GM21360 (cell line): ENCODE results near the gene TEX19.

Experiments used
- ATAC-seq: cut with Tn5 transposase; IDR thresholded peaks from one replicate; pipeline ENCODE4 v1.9.1; 2021; ENCODE audit warnings: mild to moderate bottlenecking, moderate library complexity; ENCODE audit not compliant: unreplicated experiment

The TEX19 gene

GRCh38 chr17:82358465-82359350 lies at the start of gene TEX19:
Gene TEX19, plus strand, starts transcription at chr17:82359247. Its CDS starts 2,904 bp downstream, at chr17:82362151.
- no peak for ATAC-seq

DNA sequence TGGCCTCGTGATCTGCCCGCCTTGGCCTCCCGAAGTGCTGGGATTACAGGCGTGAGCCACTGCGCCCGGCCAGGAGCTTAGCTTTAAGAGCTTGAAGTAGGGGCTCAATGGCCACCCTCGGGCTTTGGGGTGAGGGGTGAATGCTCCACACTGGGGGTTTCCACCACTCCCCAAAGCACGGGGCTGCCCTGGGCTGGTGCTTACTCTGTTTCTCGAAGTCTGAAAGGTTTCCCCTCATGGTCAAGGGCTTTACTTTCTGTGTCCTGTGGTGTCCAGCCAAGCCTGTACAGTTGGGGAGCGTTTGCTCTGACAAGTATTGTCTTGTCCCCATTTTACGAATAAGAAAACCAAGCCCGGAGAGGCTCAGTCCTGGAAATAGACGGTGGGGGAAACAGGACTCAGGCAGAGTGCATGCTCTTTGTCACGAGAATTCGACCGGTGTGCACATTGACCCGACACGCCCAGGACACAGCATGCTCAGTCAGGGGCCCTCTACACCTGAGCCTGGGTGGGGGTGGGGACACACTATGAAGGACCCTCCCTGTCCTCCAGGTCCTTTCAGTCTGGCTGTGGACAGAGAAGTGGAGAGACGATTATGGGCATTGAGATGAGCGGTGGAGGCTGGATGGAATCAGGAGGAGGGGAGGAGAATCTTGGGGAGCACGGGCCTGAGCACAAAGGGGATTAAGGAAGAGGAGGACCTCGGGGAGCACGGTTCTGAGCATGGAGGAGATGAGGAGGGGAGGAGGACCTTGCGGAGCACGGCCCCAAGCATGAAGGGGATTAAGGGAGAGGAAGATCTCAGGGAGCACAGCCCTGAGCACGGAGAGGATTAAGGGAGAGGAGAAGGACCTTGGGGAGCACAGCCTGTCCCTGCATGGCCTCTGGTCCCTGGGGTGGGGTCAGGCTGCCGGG lies 49.1 kb upstream of the TEX19 start:
- ATAC-seq: no peak

DNA sequence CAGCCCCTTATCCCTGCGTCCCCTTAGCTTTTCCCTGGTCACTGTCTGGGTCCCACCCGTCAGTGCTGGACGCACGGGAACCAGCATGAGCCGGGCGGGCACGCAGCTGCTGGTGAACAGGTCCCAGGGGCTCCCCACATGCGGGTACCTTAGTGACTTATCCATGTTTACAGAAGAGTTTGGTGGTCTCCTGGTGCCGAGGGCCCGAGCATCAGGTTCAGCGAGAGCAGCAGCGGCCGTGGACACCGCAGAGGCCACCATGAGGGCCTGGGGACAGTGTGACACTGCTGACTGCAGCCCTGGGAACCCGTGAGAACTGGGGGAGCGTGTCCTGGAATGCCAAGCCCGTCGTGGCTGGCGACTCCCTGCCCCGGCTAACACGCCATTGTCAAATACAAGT lies 48.2 kb upstream of the TEX19 start:
- no peak for ATAC-seq

- ATAC-seq: no peak
Measured at GRCh38 chr17:82311971-82312370, 47.1 kb upstream of the TEX19 start.

DNA sequence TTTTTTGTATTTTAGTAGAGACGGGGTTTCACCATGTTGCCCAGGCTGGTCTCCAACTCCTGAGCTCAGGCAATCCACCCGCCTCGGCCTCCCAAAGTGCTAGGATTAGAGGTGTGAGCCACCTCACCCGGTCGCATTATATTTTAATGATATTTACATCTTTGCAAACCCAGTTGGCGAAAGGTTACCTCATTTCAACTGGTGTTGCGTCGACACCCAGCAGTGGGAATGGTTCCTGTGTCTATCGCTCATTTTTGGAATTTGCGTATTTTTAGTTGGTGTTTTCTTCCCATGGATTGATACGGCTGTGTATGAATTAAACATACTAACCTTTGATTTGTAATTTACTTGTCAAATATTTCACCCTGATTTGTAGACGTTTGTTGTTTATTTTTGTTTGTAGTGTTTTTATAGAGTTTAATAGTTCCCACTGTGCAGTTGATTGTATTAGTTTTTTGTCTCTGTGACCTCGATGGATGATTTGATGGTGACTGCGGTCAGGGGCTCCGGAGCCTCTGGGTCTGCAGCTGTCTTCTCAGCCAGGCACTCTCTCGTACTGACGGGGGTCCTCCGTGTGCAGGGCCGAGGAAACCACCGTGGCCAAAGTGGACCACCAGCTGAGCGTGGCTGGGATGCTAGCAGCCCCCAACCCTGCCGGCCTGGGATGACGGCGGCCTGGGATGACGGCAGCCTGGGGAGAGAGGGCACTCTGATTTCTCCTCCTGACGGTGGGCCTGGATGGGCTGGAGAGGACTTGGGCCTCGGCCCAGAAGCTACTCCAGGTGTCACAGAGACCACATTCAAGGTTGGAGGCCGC lies 45.6 kb upstream of the TEX19 start:
- ATAC-seq: no peak

GRCh38 chr17:82314012-82314726 lies 44.9 kb upstream of the TEX19 start:
- no peak for ATAC-seq

DNA sequence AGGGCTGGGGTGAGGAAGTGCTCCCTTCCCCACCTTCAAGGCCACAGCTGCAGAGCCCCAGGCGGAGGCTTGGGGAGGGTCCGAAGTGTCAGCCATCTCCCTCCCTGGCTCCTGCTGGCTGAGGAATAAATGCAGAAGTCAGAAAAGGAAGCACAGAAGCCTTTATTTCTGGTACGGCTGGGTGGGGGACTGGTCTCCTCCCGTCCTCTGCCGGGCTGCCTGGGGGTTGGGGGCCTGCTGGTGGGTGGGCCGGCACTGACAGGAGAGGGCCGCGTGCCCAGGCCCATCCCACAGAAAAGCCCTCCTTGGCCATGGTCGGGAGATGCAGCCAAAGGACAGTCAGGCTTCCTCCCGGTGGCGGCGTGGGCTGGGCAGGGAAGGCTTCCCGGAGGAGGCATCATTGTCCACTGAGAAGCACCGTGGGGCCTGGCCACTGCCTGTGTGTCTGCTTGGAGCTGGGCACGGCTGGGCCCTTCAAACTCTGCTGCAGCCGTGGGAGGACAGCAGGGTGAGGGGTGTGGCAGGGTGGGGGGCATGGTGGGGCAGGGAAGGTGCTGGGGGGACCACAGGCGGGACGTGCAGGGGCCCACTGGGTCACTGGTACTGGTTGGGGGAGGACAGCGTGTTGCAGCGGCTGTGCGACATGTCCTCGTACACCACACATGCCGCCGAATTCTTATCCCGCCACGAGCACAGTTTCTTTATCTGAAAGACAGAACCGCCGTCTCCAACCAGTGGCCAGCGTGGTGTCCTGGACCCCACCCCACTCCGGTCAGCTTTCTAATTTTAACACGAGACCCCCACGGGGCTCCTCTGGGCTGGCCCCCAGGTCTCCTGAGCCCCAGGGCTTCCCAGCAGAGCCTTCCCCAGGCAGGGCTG lies 44.1 kb upstream of the TEX19 start:
- no peak for ATAC-seq

DNA sequence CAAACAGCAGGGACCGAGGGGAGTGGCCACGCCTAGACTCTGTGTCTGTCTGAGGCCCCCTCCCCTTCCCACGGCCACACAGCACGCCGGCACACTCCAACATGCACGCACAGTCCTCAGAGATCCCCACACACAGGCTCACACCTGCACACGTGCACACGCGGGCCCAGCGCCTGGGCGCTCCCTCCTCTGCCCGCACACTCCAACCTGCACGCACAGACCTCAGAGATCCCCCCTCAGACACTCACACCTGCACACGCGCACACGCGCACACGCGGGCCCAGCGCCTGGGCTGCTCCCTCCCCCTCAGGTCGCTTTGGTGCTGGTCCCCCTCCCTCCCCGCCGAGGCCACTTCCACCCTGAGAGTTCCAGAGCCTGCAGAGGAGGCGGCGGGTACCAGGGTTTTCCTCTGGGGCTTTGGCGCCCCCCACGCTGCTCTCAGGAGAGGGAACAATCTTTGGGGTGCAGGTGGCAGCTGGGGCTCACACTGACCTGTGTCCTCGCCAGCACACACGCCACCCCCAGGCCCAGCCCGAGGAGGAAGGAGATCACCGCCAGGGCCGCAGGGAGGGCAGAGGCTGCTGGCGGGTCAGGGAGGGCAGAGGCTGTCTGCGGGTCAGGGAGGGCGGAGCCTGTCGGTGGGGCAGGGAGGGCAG lies 43.2 kb upstream of the TEX19 start:
- ATAC-seq: no peak

- ATAC-seq: no peak
Measured at GRCh38 chr17:82316651-82317393, 42.2 kb upstream of the TEX19 start.

GRCh38 chr17:82317394-82318168 lies 41.5 kb upstream of the TEX19 start, which contains the start of gene CD7:
Gene CD7, minus strand, starts transcription at chr17:82317608. Its CDS starts 113 bp downstream, at chr17:82317495.
- no peak for ATAC-seq

- ATAC-seq: no peak
Measured at GRCh38 chr17:82318169-82318498, 40.9 kb upstream of the TEX19 start.

GRCh38 chr17:82318772-82319606 lies 40.1 kb upstream of the TEX19 start:
- ATAC-seq: no peak

DNA sequence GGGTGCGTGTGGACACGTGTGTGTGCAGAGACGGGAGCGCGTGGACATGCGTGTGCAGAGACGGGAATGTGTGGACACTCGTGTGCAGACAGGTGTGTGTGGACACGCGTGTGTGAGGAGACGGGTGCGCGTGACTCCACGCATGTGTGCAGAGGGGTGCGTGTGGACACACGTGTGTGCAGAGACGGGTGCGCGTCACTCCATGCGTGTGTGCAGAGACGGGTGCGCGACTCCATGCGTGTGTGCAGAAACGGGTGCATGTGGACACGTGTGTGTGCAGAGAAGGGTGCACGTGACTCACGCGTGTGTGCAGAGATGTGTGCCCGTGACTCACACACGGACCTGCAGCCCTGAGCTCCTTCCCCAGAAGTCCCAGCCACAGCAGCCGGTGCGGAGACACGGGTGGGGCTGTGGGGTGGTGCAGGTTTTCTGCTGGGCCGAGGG lies 39.4 kb upstream of the TEX19 start:
- ATAC-seq: no peak

DNA sequence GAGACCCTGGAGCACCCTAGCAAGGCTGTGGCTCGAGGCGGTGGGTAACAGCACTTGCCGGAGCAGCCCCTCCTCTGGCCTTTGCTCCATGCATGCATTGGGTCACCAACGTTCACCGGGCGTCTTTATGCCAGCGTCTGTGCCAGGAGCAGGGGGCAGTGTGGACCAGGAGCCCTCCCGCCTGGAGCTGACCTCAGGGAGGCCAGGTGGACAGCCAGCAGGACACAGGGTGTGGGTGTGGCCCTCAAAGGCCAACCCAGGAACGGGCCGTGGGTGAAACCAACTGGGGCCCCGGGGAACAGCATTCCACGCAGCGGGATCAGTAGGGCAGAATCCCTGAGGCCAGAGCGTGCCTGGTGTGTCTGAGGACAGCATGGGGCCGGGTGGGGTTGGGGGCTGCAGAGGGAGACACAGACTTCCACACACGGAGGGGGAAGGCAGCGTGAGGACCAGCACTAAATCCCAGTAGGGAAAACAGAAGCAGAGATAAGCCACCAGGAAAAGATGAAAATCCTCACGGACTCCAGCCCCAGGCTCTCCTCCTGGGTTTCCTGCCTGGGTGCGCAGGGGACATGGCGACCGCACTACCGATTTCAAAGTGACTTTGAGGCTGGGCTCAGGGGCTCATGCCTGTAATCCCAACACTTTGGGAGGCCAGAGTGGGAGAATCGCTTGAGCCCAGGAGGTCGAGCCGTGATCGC lies 38.8 kb upstream of the TEX19 start:
- ATAC-seq: no peak

GRCh38 chr17:82320956-82321927 lies 37.8 kb upstream of the TEX19 start:
- ATAC-seq: no peak
